Prostate gland (tissue), 2 donors: ENCODE data around the gene SPATA3. TPM values are rescaled to one million over a fixed set of nuclear protein-coding genes. Genes with fewer than 3 reads are reported as not detected.

Experiments used
- DNase-seq: peaks from one replicate; pipeline ENCODE4 v3.0.0-alpha.2; 2019; ENCODE audit warnings: low spot score
- H3K27ac ChIP-seq, 2 donors: fragments of 200-600 bp; sonication (generic); 2 replicates each; pipeline ENCODE4 v1.5.1; 2017 to 2019
- H3K27me3 ChIP-seq: fragments of 200-600 bp; sonication (generic); replicated peaks from 2 replicates; pipeline ENCODE4 v1.5.1; 2019; ENCODE audit not compliant: insufficient read depth
- H3K36me3 ChIP-seq, 2 donors: fragments of 200-600 bp; sonication (generic); 1 replicate in 1 of 2; 2 replicates in 1 of 2; pipeline versions ENCODE4 v1.5.1 to v1.8.1; 2017 to 2019
- H3K4me1 ChIP-seq: fragments of 200-600 bp; sonication (generic); replicated peaks from 2 replicates; pipeline ENCODE4 v1.5.1; 2019
- H3K4me3 ChIP-seq, 2 donors: fragments of 200-600 bp; sonication (generic); 2 replicates each; pipeline ENCODE4 v1.5.1; 2017 to 2019
- H3K9me3 ChIP-seq: fragments of 200-600 bp; sonication (generic); 2 replicates; pipeline ENCODE4 v1.5.1; 2017
- CTCF ChIP-seq, 4 experiments: fragments of 200-600 bp in 2 of 4; fragments of 450-650 bp in 2 of 4; sonication (generic) in 2 of 4; IDR thresholded peaks; 1 replicate in 3 of 4; 2 replicates in 1 of 4; pipeline ENCODE4 v1.5.1; 2016 to 2019; ENCODE audit warnings: antibody characterized with exemption in 4 of 4, mild to moderate bottlenecking in 2 of 4, moderate library complexity in 2 of 4
- POLR2A ChIP-seq: fragments of 450-650 bp; IDR thresholded peaks from one replicate; pipeline ENCODE4 v1.6.1; 2016; ENCODE audit warnings: antibody characterized with exemption, mild to moderate bottlenecking
- POLR2AphosphoS5 ChIP-seq: sonication (generic); formaldehyde crosslinking; IDR thresholded peaks from one replicate; pipeline ENCODE4 v1.6.1; 2017; ENCODE audit warnings: antibody characterized with exemption
- WGBS: methylation state at CpG from one replicate; pipeline ENCODE4 v1.1.5; 2018; 5-methylcytosine and 5-hydroxymethylcytosine counted together
- intact Hi-C: fragments of 100-400 bp; cut with DNase I; formaldehyde crosslinking; loops from one replicate; pipeline ENCODE4 v1.14.2; 2022
- total RNA-seq, 2 donors: library from RNA; depleted of rRNA; stranded (reverse); fragments of >200 nt; gene quantifications; one replicate each; pipeline ENCODE4 v1.1.0, GENCODE V29; 2016

Gene SPATA3
- total RNA-seq, 2 donors from 2014 or later: 1.8 TPM; not detected in 1

DNA sequence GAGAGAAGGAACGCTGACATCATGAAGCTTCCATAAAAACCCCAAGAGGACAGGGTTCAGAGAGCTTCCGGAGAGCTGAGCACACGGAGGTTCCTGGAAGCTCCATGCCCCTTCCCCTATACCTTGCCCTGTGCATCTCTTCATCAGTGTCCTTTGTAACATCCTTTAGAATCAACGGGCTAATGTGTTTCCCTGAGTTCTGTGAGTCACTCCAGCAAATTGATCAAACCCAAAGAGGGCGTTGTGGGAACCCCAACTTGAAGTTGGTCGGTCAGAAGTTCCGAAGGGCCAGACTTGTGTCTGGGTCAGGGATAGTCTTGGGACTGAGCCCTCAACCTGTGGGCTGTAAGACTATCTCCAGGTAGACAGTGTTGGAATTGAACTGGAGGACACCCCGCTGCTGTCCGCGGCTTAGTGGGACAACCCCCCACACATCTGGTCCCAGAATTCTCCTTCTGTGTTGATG is 45.0 kb upstream of the SPATA3 start:
- TF ChIP-seq CTCF (IDR thresholded peaks at IDR 0.05) (no peak), POLR2AphosphoS5 (no peak), POLR2A (no peak)
- WGBS: 95% methylated on average over 10 of the region's 10 CpGs
- intact Hi-C loops: no loop called here
- H3K27me3 ChIP-seq: no peaks in the 10 kb centered on the region
- no peaks in the 10 kb centered on the region for H3K4me1 ChIP-seq
- H3K9me3 ChIP-seq: no peaks in the 10 kb centered on the region
- no peak overlapping the region for H3K27ac ChIP-seq
- no peak overlapping the region for H3K4me3 ChIP-seq
- DNase-seq: no peak
- H3K36me3 ChIP-seq: no peaks in the 10 kb centered on the region

DNA sequence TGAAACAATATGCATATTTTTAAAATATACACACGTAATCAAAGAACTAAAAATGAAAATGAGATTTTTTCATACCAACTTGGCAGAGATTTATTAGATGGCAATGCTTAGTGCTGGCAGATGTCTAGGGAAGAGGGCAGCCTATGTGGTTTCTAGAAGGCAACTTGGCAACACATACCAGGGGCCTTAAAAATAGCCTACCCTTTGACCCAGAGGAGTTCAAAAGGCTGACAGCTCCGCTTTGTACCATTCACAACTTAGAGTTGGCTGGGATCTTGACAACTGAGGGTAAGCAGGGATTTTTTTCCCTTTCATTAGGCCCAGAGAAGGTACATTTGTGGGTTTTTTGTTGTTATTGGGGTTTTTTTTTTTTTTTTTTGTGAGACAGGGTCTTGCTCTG is 44.5 kb upstream of the SPATA3 start:
- 92% methylated on average over 2 of the region's 2 CpGs for WGBS
- H3K27me3 ChIP-seq: no peaks in the 10 kb centered on the region
- TF ChIP-seq POLR2AphosphoS5 (no peak), POLR2A (no peak), CTCF (IDR thresholded peaks at IDR 0.05) (no peak)
- H3K4me1 ChIP-seq: no peaks in the 10 kb centered on the region
- intact Hi-C loops: no loop called here
- no peaks in the 10 kb centered on the region for H3K9me3 ChIP-seq
- H3K4me3 ChIP-seq: no peak overlapping the region
- H3K27ac ChIP-seq: no peak overlapping the region
- DNase-seq: no peak
- no peaks in the 10 kb centered on the region for H3K36me3 ChIP-seq

GRCh38 chr2:230952226-230952956 is 43.5 kb upstream of the SPATA3 start:
- intact Hi-C loops: no loop called here
- no peaks in the 10 kb centered on the region for H3K36me3 ChIP-seq
- 94% methylated on average over 10 of the region's 10 CpGs for WGBS
- no peak overlapping the region for H3K4me3 ChIP-seq
- no peak for TF ChIP-seq POLR2AphosphoS5
- no peak for TF ChIP-seq CTCF (IDR thresholded peaks at IDR 0.05)
- TF ChIP-seq POLR2A: no peak
- no peaks in the 10 kb centered on the region for H3K27me3 ChIP-seq
- H3K27ac ChIP-seq: no peak overlapping the region
- DNase-seq: no peak
- H3K4me1 ChIP-seq: no peaks in the 10 kb centered on the region
- H3K9me3 ChIP-seq: no peaks in the 10 kb centered on the region

GRCh38 chr2:230953845-230954244 is 42.1 kb upstream of the SPATA3 start:
- H3K27me3 ChIP-seq: no peaks in the 10 kb centered on the region
- DNase-seq: no peak
- TF ChIP-seq CTCF (IDR thresholded peaks at IDR 0.05): no peak
- TF ChIP-seq POLR2AphosphoS5: no peak
- no peak for TF ChIP-seq POLR2A
- H3K4me1 ChIP-seq: no peaks in the 10 kb centered on the region
- H3K9me3 ChIP-seq: no peaks in the 10 kb centered on the region
- intact Hi-C loops: no loop called here
- H3K4me3 ChIP-seq: no peak overlapping the region
- 91% methylated on average over 9 of the region's 9 CpGs for WGBS
- no peaks in the 10 kb centered on the region for H3K36me3 ChIP-seq
- no peak overlapping the region for H3K27ac ChIP-seq

GRCh38 chr2:230954746-230955145 is 41.2 kb upstream of the SPATA3 start:
- Histone ChIP-seq H3K4me1 (no peaks in the 10 kb centered on the region), H3K4me3 (no peak overlapping the region), H3K27ac (no peak overlapping the region), H3K27me3 (no peaks in the 10 kb centered on the region), H3K9me3 (no peaks in the 10 kb centered on the region), H3K36me3 (no peaks in the 10 kb centered on the region)
- intact Hi-C loops: no loop called here
- no peak for DNase-seq
- TF ChIP-seq POLR2AphosphoS5: no peak
- no peak for TF ChIP-seq CTCF (IDR thresholded peaks at IDR 0.05)
- no peak for TF ChIP-seq POLR2A
